Measurements from ENCODE around the gene CLEC20A. TPM values are rescaled to one million over a fixed set of nuclear protein-coding genes. Genes with fewer than 3 reads are reported as not detected.

CLEC20A gene
- total RNA-seq, 1 donor from 2014 or later: not detected

GRCh38 chr1:178528953-178529335 lies 32.2 kb upstream of the CLEC20A start:
- Mint-ChIP-seq H3K36me3 (ENCODE audit: low read depth) (no peaks in the 10 kb centered on the region), H3K4me1 (peaks cover 19% of the 10 kb centered on the region), H3K9me3 (peaks cover 2% of the 10 kb centered on the region), H3K4me3 (no peak overlapping the region), H3K27ac (ENCODE audit: unreplicated experiment) (no peak overlapping the region), H3K27me3 (ENCODE audit: low read depth) (no peaks in the 10 kb centered on the region)
- TF ChIP-seq, protein P1, sequence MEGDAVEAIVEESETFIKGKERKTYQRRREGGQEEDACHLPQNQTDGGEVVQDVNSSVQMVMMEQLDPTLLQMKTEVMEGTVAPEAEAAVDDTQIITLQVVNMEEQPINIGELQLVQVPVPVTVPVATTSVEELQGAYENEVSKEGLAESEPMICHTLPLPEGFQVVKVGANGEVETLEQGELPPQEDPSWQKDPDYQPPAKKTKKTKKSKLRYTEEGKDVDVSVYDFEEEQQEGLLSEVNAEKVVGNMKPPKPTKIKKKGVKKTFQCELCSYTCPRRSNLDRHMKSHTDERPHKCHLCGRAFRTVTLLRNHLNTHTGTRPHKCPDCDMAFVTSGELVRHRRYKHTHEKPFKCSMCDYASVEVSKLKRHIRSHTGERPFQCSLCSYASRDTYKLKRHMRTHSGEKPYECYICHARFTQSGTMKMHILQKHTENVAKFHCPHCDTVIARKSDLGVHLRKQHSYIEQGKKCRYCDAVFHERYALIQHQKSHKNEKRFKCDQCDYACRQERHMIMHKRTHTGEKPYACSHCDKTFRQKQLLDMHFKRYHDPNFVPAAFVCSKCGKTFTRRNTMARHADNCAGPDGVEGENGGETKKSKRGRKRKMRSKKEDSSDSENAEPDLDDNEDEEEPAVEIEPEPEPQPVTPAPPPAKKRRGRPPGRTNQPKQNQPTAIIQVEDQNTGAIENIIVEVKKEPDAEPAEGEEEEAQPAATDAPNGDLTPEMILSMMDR (conservative IDR thresholded peaks at IDR 0.05): no peak
- no peak for DNase-seq (ENCODE audit: low read depth, low spot score)

DNA sequence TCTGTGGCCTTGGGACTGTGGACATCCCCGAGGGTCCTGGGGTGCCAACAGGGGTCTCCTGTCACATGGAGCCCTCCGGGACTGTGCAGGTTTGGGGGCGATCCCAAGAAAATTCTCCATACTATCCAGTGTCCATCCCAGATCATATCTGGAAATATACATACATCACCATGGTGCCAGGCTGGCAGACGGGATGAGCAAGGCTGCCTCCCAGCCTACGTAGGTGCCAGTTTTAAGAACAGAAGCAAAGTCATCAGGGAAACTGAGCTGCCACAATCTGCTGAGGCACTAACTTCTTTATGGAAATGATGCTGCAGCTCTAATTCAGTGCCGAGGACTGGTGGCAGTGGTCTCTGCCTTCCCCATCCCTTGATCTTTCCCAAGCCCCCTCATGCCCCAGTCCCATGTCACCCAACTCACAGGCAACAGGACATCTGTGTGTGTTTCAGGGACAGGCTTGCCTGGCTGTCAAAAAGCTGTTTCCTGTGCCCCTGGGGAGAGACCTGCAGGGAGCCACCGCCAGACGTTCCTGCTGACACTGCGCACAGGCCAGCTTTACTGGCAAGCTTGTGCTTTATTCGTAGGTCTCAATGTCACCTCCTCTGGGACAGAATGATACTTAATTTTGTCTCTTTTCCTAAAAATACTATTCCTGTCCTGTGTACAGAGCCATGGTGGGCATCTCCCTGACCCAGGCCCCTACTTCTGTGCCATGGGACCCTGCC lies 31.6 kb upstream of the CLEC20A start:
- no peaks in the 10 kb centered on the region for H3K27me3 Mint-ChIP-seq (ENCODE audit: low read depth)
- H3K36me3 Mint-ChIP-seq (ENCODE audit: low read depth): no peaks in the 10 kb centered on the region
- TF ChIP-seq, protein P1 (conservative IDR thresholded peaks at IDR 0.05): no peak
- DNase-seq (ENCODE audit: low read depth, low spot score): no peak
- peaks cover 2% of the 10 kb centered on the region for H3K9me3 Mint-ChIP-seq
- peaks cover 19% of the 10 kb centered on the region for H3K4me1 Mint-ChIP-seq
- H3K4me3 Mint-ChIP-seq: no peak overlapping the region
- no peak overlapping the region for H3K27ac Mint-ChIP-seq (ENCODE audit: unreplicated experiment)

DNA sequence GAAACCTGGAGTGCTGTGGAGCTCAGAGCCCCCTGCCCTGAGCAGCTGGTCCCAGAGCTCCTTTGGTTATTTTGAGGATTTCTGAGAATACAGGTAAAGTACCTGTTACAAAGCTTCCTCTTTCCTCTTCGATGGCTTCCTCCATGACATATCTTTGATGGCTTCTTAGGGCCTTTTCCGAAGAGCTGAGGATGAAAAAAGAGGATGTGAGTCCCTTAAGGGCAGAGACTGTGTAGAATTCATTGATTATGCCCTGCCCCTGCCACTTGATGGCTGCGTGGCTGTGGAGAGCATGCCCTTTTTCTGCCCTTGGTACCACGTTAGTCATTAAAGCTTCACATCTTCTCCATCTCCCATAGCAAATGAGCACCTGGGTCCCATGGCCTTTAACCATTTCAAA lies 30.4 kb upstream of the CLEC20A start:
- Mint-ChIP-seq H3K27ac (ENCODE audit: unreplicated experiment) (no peak overlapping the region), H3K9me3 (peaks cover 2% of the 10 kb centered on the region), H3K27me3 (ENCODE audit: low read depth) (no peaks in the 10 kb centered on the region), H3K4me1 (peaks cover 14% of the 10 kb centered on the region), H3K4me3 (no peak overlapping the region), H3K36me3 (ENCODE audit: low read depth) (no peaks in the 10 kb centered on the region)
- no peak for DNase-seq (ENCODE audit: low read depth, low spot score)
- TF ChIP-seq, protein P1 (conservative IDR thresholded peaks at IDR 0.05): no peak

DNA sequence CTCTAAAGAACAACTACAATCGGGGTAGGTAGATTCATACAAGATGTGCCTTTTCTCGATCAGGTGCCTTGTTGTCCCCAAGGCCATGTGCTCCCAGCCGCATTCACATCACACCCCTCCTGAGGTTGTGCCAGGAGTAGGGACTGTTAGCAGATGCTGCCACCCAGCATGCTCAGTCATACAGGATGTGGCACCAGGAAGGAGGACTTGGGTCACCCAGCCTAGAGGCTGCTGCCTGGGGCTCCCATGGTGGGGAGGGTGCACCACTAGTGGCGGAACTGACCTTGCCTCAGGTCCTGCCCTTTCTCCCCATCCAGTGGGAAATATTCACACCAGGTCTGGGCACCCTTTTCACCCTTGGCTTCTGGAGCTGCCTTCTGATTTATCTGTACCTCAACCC lies 24.5 kb upstream of the CLEC20A start:
- Mint-ChIP-seq H3K27me3 (ENCODE audit: low read depth) (no peaks in the 10 kb centered on the region), H3K4me3 (no peak overlapping the region), H3K36me3 (ENCODE audit: low read depth) (no peaks in the 10 kb centered on the region), H3K27ac (ENCODE audit: unreplicated experiment) (no peak overlapping the region), H3K9me3 (peaks cover 2% of the 10 kb centered on the region), H3K4me1 (peaks cover 9% of the 10 kb centered on the region)
- no peak for DNase-seq (ENCODE audit: low read depth, low spot score)
- TF ChIP-seq, protein P1 (conservative IDR thresholded peaks at IDR 0.05): no peak

GRCh38 chr1:178520803-178521202 lies 24.0 kb upstream of the CLEC20A start:
- no peak overlapping the region for H3K4me3 Mint-ChIP-seq
- peaks cover 9% of the 10 kb centered on the region for H3K4me1 Mint-ChIP-seq
- peaks cover 2% of the 10 kb centered on the region for H3K9me3 Mint-ChIP-seq
- TF ChIP-seq, protein P1 (conservative IDR thresholded peaks at IDR 0.05): no peak
- no peaks in the 10 kb centered on the region for H3K27me3 Mint-ChIP-seq (ENCODE audit: low read depth)
- no peak overlapping the region for H3K27ac Mint-ChIP-seq (ENCODE audit: unreplicated experiment)
- H3K36me3 Mint-ChIP-seq (ENCODE audit: low read depth): no peaks in the 10 kb centered on the region
- DNase-seq (ENCODE audit: low read depth, low spot score): no peak
